ENCODE measurements around the gene DDX25.

The DDX25 gene

GRCh38 chr11:125925247-125925740 lies 21.0 kb downstream of the DDX25 start:
- no peak for TF ChIP-seq CTCF (IDR thresholded peaks at IDR 0.05; ENCODE audit: low read depth, low read length)
- no peak for DNase-seq (ENCODE audit: extremely low read depth, low read depth)

- no peak for TF ChIP-seq CTCF (IDR thresholded peaks at IDR 0.05; ENCODE audit: low read depth, low read length)
- no peak for DNase-seq (ENCODE audit: extremely low read depth, low read depth)
These were observed 21.5 kb downstream of the DDX25 start for GRCh38 chr11:125925804-125926203.

- TF ChIP-seq CTCF (IDR thresholded peaks at IDR 0.05; ENCODE audit: low read depth, low read length) = no peak
- DNase-seq (ENCODE audit: extremely low read depth, low read depth) = no peak
These were observed 22.4 kb downstream of the DDX25 start for GRCh38 chr11:125926682-125927081.

GRCh38 chr11:125929445-125930075 lies 25.3 kb downstream of the DDX25 start:
- TF ChIP-seq CTCF (IDR thresholded peaks at IDR 0.05; ENCODE audit: low read depth, low read length) = no peak
- DNase-seq (ENCODE audit: extremely low read depth, low read depth) = no peak

- no peak for DNase-seq (ENCODE audit: extremely low read depth, low read depth)
- no peak for TF ChIP-seq CTCF (IDR thresholded peaks at IDR 0.05; ENCODE audit: low read depth, low read length)
These were observed 25.8 kb downstream of the DDX25 start for GRCh38 chr11:125930076-125930450.

- no peak for TF ChIP-seq CTCF (IDR thresholded peaks at IDR 0.05; ENCODE audit: low read depth, low read length)
- DNase-seq (ENCODE audit: extremely low read depth, low read depth) = no peak
These were observed 26.8 kb downstream of the DDX25 start for GRCh38 chr11:125931116-125931515.

- no peak for DNase-seq (ENCODE audit: extremely low read depth, low read depth)
- TF ChIP-seq CTCF (IDR thresholded peaks at IDR 0.05; ENCODE audit: low read depth, low read length) = no peak
These were observed 27.4 kb downstream of the DDX25 start for GRCh38 chr11:125931668-125932067.

Data from AG09319 (cell line).